Fibroblast of the aortic adventitia (primary cell): ENCODE results near the gene MON2. TPM values are rescaled to one million over a fixed set of nuclear protein-coding genes. Genes with fewer than 3 reads are reported as not detected.
A peak's percentile ranks its signal among the peaks of the same experiment; 100 is the strongest.
"Not testable (repeated sequence)": the region's sequence is repeated elsewhere in the genome, so short reads cannot be mapped to it uniquely, and the experiment has no call there.

ENCODE experiments used
- DNase-seq: peaks from one replicate; pipeline ENCODE4 v3.0.0-alpha.2; 2010; ENCODE audit warnings: low read depth
- H3K4me3 ChIP-seq: 2 replicates; pipeline ENCODE4 v1.5.1; 2011; ENCODE audit warnings: low read depth, mild to moderate bottlenecking, control low read depth, low read length, moderate library complexity
- CTCF ChIP-seq: IDR thresholded peaks from 2 replicates; pipeline ENCODE4 v1.5.1; 2011; ENCODE audit warnings: mild to moderate bottlenecking, low read length, control low read depth, inconsistent platforms; ENCODE audit not compliant: insufficient read depth
- total RNA-seq: library from RNA; depleted of rRNA; stranded (reverse); fragments of >200 nt; gene quantifications from 2 replicates; pipeline ENCODE4 v1.2.3, GENCODE V29; 2012; ENCODE audit warnings: low replicate concordance

The MON2 gene
- total RNA-seq, 1 donor, result 66.1 TPM

GRCh38 chr12:62543324-62543723 lies 76.7 kb downstream of the MON2 start:
- no peak for DNase-seq
- H3K4me3 ChIP-seq, result no peak overlapping the region
- TF ChIP-seq CTCF, result no peak

GRCh38 chr12:62543741-62544140 lies 77.1 kb downstream of the MON2 start:
- DNase-seq, result no peak
- H3K4me3 ChIP-seq, result no peak overlapping the region
- TF ChIP-seq CTCF, result no peak

- no peak for DNase-seq
- no peak overlapping the region for H3K4me3 ChIP-seq
- no peak for TF ChIP-seq CTCF
Observed at GRCh38 chr12:62552906-62553556, 86.4 kb downstream of the MON2 start.

GRCh38 chr12:62559366-62559765 lies 92.7 kb downstream of the MON2 start:
- H3K4me3 ChIP-seq, DNase-seq: not testable (repeated sequence)

- DNase-seq, result peak; percentile 81
- H3K4me3 ChIP-seq, result no peak overlapping the region
- TF ChIP-seq CTCF, result no peak
Observed at GRCh38 chr12:62562846-62563245, 96.2 kb downstream of the MON2 start.

- TF ChIP-seq CTCF, result no peak
- DNase-seq, result no peak
- H3K4me3 ChIP-seq, result no peak overlapping the region
Observed at GRCh38 chr12:62575036-62575435, 108.4 kb downstream of the MON2 start.

- no peak for TF ChIP-seq CTCF
- no peak overlapping the region for H3K4me3 ChIP-seq
- no peak for DNase-seq
Observed at GRCh38 chr12:62576503-62576902, 109.9 kb downstream of the MON2 start.
